ENCODE measurements around the gene GADD45G.

GADD45G gene

GRCh38 chr9:89609426-89610006, 4.7 kb downstream of the GADD45G start:
- no peak for DNase-seq (ENCODE audit: low spot score)
- no peak for FAIRE-seq

- FAIRE-seq (no peak), DNase-seq (ENCODE audit: low spot score) (no peak)
Measured at GRCh38 chr9:89610391-89610925, 5.6 kb downstream of the GADD45G start.

GRCh38 chr9:89611425-89611824, 6.6 kb downstream of the GADD45G start:
- FAIRE-seq, result no peak
- DNase-seq (ENCODE audit: low spot score), result no peak

GRCh38 chr9:89612566-89613278, 7.9 kb downstream of the GADD45G start:
- DNase-seq (ENCODE audit: low spot score) (no peak), FAIRE-seq (no peak)

GRCh38 chr9:89613912-89614892, 9.4 kb downstream of the GADD45G start:
- DNase-seq (ENCODE audit: low spot score), result no peak
- no peak for FAIRE-seq

- FAIRE-seq, result no peak
- DNase-seq (ENCODE audit: low spot score), result no peak
Measured at GRCh38 chr9:89615661-89616060, 10.8 kb downstream of the GADD45G start.

- DNase-seq (ENCODE audit: low spot score) (no peak), FAIRE-seq (no peak)
Measured at GRCh38 chr9:89616411-89616810, 11.6 kb downstream of the GADD45G start.

- FAIRE-seq (no peak), DNase-seq (ENCODE audit: low spot score) (no peak)
Measured at GRCh38 chr9:89617978-89618377, 13.2 kb downstream of the GADD45G start.

GRCh38 chr9:89619019-89619418, 14.2 kb downstream of the GADD45G start:
- DNase-seq (ENCODE audit: low spot score), result no peak
- FAIRE-seq, result no peak

- DNase-seq (ENCODE audit: low spot score) (no peak), FAIRE-seq (no peak)
Measured at GRCh38 chr9:89619424-89620138, 14.8 kb downstream of the GADD45G start.

- no peak for DNase-seq (ENCODE audit: low spot score)
- FAIRE-seq, result no peak
Measured at GRCh38 chr9:89621031-89621430, 16.2 kb downstream of the GADD45G start.

GRCh38 chr9:89621676-89622075, 16.9 kb downstream of the GADD45G start:
- FAIRE-seq (no peak), DNase-seq (ENCODE audit: low spot score) (no peak)

GRCh38 chr9:89622933-89623861, 18.4 kb downstream of the GADD45G start:
- no peak for DNase-seq (ENCODE audit: low spot score)

GRCh38 chr9:89623925-89624420, 19.2 kb downstream of the GADD45G start:
- FAIRE-seq (no peak), DNase-seq (ENCODE audit: low spot score) (no peak)

More at GRCh38 chr9:89622933-89623861, 18.4 kb downstream of the GADD45G start:
- no peak for FAIRE-seq

- no peak for FAIRE-seq
- DNase-seq (ENCODE audit: low spot score), result no peak
Measured at GRCh38 chr9:89625721-89626687, 21.2 kb downstream of the GADD45G start.

GRCh38 chr9:89626741-89627265, 22.0 kb downstream of the GADD45G start:
- FAIRE-seq (no peak), DNase-seq (ENCODE audit: low spot score) (no peak)

- FAIRE-seq (no peak), DNase-seq (ENCODE audit: low spot score) (no peak)
Measured at GRCh38 chr9:89628601-89629000, 23.8 kb downstream of the GADD45G start.

Measured in urothelium cell line (cell line).